ENCODE measurements around the gene USP49.
"Not testable (repeated sequence)": the region's sequence is repeated elsewhere in the genome, so short reads cannot be mapped to it uniquely, and the experiment has no call there.

The USP49 gene

DNA sequence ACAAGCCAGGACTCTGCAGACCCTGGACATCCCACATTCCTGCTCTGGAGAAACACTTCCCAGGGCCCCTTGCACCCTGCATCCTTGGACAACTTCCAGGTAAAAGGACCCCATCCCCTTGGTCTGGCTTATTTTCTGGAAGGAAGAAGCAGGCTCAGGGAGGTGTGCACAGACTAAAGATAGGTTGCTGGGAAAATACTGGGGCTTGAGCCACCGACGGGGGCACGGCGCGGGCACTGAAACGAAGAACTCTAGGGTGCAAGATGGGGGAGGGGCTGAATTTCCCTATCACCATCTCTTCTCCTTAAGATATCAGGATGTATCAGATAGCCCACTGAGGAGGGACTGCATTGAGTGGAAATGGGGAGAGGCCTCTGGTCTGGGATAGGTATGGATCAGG lies 116.3 kb downstream of the USP49 start:
- DNase-seq: no peak

DNA sequence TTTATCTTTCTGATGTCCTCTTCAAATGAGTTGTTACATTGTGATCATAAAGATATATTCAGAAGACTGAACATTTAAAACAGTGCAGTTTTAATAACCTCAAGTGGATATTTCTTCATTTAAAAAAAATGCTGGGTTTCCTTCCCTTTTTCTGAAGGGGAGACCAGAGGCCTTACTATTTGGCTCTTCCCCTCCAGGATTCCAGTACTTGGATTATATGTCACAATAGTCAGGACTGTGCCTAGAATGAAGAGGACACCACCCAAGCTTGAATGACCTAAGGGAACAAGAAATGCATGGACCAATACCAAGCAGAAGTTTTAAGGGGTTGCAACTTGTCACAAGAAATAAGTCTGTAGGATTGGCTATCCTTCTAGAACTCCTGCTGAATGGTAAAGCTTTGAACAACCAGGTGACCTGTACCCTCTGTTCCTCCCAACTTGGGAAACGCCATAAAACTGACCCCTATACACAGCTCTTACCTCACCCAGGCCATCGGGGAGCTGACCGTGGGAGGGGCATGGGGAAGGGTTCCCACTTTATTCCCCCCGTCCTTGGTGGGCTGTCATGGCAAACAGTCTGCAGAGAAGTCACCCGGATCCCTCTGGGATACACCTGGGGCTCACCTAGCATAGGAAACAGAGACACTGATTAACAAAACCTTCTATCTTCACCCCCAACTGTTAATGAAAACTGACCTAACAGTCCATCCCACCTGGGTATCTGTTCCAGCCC lies 117.5 kb downstream of the USP49 start:
- no peak for DNase-seq

DNA sequence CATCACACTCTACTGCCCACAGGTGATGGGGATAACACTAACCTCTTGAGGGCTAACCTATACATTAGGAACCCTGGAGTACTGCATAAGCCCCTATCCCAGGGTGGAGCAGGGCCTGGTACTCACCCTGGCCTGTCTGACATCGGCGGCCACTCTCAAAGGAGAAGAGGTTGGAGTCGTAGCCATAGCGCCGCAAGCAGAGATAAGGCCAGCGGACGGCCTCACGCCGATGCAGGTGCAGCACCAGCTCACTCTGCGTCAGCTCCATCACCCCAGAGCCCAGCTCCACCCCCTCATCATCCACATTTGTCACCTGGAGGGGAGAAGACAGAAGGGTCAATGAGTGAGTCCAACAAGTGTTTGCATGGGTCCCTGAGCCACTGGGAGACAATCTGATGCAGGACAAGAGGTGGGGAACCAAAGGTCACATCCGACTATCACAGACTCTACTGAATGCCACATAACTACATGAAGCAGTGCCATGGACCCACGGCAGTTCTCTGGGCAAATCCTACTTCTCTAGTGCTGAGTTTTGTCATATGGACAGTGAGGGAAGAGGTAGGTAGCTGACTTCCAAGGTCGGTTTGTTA lies 119.8 kb downstream of the USP49 start:
- no peak for DNase-seq

DNA sequence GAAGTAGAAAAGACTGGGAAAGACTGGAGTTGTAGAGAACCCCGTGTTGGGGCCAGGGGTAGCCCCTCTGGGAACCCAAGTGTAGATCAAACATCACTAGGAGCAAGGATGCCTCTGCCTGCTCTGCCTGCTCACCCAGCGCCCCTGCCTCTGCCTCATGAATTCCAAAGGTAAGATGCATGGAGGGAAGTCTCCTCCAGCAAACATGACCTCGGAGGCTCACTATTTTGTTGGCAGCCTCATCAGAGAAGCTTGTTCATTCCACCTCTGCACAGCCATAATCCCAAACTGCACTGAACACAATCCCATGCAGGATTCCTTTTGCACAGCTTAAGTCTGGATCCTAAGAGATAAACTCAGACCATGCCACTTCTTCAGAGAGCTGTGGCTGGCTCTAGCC lies 120.3 kb downstream of the USP49 start:
- DNase-seq: no peak

DNA sequence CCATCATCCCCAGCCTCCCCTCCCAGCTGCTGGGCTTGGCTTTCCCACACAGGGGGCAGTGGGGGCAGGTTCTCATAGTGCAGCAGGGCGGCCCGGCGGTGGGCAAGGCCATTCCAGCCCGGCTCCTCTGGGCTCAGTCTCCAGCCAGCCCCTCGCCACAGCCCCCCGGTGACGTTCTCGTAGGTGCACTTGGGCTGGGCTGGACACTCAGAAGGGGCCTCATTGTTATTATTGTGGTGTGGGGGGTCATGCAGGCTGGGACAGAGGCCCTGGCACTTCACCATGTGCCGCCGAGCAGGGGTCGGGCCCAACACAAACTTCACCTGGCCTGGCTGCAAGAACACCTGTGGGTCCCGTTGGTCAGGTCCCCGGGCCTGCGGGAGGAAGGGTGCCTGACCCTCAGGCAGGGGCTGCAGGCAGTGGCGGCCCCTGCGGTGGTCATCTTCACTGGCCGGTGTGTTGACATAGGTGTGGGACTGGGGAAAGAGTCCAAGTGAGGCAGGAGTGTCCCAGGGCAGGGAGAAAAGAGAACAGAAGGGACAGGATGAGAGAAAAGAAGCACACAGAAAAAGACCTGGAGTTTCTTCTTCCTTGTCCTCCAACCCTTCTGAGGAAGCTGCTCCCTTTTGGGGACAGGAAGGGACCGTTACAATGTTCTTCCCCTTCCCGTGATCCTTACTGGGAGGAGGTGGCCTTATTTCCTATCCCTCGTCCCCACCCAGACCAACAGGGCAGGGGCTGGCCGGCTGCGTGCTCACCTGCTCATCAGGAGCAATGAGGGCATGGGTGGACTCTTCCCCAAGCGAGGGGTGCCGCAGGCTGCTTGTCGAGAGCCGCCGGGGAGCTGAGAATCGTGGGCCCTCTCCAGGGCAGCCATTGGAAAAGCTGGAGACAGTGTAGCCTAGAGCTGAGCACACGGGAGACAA lies 123.9 kb downstream of the USP49 start:
- DNase-seq: no peak

DNA sequence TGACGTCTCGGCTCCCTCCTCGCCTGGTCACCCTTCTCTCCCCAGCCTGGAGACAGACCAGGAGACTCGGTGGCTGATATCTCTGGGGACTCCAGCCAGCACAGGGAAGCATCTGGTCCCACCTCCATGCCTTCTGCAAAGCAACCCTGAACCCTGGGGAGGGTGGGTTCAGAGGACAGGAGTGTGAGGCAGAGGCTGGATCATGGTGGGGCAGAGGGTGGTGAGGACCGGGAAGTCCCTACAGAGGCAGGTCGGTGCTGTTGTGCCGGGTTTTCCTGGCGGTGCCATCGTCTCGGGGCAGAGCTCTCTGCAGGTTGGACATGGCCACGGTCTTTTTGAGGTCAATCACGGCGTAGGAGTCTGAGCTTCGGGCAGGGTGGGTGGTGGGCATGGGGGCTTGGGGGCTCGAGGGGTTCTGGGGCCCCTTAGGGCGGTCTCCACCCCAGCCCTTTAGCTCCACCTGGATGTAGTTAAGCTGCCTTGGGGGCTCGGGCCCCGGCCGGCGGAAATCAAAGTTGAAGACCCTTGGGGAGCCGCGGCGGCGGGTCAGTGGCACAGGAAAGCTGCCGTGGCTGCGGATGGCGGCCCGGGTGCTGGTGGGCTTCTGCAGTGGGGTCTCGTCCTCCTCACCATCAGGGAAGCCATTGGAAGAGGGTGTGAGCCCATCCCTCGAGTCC lies 124.7 kb downstream of the USP49 start:
- DNase-seq: no peak

DNA sequence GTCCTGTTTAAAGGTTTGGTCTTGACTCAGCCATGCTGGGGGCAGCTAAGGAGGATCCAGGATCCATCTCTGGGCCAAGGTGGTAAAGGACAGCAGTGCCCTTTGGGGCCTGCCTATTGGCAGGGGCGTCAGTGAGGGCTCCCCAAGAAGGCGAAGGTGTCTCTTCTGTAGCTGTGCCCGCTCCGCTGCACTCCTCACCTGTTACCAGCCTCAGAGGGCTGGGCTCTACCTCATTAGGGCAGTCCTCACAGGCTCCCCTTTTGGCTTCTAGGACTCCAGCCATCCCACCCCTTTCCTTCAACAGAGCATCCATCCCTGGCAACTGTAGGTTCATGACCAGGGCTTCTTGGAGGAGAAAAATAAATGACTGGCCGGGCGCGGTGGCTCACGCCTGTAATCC lies 125.8 kb downstream of the USP49 start:
- no peak for DNase-seq

DNA sequence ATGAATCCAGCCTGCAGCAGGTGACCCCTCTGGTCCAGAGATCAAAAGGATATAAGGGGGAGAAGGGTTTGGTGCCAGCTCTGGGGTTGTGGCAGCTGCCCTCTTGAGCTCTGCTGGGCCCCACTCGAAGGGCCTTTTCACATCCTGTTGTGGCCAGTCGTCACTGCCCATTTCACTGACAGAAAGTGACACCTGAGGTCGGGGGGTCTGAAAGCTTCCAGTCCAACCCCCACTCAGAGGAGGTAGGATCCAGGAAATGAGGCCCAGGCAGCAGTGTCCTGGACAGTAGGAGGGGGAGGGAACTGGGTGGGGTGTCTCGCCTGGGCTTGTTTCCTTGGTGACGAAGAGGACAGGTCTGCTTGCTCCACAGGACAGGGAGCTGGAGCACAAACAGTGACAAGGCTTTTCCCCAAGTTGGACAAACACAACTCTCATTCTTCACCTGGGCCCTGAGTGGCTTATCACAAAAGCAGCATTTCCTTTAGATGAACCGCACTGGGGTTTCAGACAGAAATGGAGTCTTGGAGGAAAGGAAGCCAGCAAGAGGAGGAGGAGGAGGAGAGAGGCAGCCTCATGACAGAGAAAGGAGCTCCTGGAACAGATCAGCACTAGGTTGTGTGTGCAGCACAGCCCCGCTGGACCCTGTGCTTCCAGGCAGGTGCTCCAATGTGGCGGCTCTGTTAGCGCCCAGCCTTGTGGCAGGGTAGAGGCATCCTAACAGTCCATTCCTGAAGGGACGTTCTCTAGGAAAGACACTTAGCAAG lies 126.4 kb downstream of the USP49 start:
- no peak for DNase-seq

DNA sequence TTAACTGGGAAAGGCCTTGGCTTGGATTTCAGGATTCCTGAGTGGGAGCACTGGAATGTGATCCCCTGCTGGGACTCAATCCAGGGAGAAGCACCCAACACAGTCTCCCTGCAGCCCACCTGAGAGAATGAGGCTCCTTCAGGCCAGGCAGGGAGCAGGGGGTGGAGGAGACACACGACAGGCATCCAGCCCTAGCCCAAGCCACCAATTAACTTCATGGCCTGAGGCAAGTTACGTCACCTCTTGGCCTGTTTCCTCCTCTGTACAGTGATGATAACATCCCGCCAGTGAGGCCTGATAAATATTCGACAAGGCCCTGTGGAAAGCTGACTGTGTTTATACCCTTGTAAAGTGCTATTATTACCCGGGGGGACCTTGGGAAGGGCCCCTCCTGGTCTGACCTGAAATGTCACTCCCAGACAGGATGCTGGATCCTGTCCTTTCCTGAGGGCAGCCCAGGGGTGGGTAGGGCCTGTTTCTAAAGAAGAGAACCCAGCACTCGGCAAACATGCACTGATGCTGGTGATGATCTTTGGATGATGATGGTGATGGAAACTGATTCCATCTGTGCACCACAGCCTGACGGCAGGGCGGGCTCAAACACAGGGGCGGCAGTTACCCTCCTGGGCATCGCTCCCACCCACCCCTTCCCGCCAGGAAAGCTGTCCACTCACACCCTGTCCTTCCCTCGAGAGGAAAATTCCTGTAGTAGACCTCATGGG lies 127.9 kb downstream of the USP49 start:
- DNase-seq: no peak

DNA sequence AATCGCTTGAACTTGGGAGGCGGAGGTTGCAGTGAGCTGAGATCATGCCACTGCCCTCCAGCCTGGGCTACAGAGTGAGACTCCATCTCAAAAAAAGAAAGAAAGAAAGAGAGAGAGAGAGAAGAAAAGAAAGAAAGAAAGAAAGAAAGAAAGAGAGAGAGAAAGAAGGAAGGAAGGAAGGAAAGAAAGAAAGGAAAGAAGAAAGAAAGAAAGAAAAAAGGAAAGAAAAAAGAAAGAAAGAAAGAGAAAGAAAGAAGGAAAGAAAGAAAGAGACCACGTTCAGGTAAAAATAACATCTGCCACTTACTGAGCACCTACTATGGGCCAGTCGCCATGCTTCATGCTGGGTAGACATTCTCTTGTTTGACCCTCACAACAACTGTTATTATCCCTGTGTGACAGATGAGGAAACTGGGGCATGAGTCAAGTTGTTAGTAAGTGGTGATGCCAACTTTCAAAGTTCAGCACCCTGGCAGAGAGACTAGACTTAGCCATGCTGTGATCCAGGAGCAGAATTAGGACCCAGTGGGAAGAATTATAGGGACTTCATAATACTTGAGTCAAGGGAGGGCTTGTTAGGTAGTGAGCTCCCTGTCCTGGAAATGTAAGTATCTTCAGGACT lies 129.0 kb downstream of the USP49 start:
- not testable (repeated sequence) for DNase-seq

DNA sequence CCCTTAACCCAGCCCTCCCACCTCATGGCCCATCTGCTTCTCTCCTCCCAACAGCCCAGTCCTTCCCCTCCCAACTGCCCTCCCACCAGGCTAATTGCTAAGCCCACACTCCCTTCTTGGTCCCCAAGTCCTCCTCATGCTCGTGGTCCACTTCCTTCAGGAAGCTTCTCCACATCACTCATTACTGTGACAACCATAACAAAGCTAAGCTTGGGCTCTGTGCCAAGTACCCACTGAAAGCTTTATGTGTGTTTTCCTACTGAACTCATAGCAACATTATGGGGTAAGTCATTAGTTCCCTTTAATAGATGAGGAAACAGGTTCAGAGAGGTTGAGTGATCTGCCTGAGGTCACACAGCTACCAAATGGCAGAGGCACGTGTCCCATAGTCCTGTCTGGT lies 131.7 kb downstream of the USP49 start:
- no peak for DNase-seq

DNA sequence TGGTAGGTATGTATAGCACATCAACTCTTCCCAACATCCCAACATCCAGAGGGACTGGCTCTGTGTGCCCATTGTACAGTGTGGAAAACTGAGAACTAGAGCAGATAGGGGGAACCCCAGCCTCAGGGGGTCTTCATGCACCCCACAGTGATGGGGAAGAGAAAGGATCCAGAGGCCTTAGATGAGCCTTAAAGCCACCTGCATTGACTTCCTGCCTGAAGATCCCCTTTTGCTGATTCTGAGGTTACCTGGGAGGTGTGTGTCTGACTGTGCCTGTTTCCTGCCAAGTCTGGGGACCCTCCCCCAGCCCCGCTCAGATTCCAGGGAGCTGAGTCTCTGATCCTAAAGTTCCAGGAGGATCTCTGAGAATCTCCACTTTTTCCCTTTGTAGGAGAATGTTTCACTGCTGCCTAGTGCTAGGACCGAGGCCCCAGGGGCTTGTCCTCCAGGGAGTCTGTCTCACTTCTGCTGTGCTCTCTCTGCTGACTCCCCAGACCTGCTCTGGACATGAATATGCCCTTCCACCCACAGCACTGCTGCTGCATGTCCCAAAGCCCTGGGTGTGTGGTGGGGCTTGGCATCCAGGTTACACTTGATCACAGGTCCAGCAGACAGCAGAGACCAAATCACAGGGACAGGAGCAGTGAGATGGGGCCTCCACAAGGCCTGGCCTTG lies 135.1 kb downstream of the USP49 start:
- no peak for DNase-seq

DNA sequence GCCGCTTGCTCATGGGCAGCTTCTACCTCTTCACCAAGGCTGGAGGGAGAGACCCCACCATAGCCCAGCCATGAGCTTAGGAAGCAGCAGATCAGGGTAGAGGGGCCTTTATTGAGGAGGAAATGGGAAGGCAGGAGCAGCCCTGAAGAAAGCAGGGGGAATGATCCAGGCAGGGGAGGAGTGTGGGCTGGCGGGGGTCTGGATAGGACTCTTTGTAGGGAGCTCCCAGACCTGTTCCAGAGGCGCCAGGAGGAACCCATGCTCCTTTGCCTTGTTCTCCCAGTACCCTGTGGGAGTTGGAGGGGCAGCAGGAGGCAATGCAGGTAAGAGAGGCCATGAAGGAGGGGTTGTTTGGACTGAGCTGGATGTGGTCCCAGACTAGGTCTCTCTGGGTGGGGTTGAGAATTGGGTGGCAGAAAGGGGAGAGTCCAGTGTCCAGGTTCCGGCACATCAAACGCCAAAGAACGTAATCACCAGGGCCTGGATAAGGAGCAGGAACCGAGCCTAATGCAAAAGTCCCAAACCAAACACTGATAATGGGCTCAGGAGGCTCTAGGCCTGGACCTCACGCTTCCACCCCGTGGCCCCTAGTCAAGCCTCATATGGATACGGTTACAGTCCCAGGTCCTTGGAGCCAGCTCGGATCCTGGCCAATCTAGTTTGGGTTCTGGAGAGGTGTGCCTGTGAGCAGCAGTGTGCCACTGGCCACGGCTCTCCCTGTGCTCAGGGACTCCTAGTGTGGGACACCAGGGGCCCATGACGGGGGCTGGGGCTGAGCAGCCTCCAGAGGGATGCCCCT lies 135.9 kb downstream of the USP49 start:
- DNase-seq: no peak

DNA sequence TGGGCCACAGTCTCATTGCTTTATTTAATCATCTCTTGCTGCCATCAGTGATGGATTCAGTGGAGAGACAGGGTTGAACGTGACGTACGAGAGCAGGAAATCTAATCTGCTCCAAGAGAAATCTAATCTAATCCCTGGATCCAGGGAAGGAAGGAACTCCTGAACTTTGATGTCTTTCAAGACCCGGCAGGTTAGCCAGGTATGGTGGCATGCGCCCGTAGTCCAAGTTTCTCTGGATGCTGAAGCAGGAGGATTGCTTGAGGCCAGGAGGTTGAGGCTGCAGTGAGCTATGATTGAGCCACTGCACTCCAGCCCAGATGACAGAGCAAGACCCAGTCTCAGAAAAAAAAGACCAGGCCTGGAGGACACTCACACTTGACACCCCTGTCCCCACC lies 136.5 kb downstream of the USP49 start:
- no peak for DNase-seq

DNA sequence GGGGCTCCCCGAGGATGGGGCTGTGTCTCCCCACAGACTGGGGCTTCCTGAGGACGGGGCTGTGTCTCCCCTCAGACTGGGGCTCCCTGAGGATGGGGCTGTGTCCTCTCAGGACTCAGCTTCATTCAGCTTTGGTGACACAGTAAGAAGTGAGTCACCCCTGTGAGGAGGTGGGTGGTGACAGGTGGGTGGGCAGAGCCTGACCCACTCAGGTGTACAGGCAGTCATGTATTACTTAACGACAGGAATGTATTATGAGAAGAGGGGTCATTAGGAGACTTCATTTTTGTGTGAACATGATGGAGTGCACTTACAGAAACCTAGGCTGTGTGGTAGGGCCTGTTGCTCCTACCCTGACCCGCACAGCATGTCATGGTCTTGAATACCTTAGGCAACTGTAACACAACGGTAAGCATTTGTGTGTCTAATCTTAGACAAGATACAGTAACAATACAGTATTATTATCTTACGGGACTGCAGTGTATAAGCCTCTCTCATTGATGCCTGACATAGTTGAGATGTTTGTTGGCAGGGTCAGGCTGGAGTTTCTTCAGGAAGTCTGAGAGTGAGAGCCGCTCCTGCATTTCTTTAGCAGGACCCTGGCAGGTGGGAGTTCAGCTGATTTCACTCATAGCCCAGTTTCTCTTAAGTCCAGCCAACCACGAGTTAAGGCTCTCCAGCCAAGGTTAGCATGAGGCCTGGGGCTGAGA lies 137.1 kb downstream of the USP49 start:
- DNase-seq: no peak

DNA sequence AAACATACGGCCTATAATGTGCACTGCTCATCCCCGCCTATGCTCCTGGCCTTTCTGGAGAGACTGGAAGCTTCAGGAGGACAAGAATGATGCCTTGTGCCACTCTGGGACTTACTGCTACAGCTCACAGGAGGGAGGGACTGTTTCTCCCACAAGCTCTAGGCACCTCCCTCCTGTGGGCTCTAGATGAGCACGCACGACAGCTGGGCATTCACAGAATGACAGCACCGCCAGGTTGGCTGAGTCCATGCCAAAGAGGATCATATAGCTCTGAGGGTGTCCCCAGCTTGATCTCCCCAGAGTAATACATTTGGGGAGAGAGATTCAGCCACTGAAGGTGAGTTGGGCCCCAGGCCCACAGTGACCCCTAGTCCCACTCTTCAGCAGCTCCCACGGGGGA lies 137.9 kb downstream of the USP49 start:
- DNase-seq: no peak

DNA sequence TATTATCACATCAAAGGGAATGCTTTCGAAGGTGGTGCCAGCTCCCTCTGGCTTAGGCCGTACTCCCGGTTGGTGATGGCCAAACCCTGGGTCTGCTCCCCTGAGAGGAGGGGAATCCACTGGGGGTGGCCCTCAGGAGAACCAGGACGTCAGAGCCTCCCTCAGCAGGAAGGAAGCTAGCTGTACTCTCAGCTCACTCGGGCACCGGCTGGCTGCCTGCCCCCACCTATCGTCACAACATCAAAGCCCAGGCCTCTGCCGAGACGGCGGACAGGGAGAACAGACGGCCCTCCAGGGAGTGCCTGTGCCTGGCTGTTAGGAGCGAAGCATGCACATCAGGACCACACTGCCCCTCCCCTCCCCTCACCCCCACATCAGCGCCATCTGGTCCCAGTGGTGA lies 138.8 kb downstream of the USP49 start:
- no peak for DNase-seq

DNA sequence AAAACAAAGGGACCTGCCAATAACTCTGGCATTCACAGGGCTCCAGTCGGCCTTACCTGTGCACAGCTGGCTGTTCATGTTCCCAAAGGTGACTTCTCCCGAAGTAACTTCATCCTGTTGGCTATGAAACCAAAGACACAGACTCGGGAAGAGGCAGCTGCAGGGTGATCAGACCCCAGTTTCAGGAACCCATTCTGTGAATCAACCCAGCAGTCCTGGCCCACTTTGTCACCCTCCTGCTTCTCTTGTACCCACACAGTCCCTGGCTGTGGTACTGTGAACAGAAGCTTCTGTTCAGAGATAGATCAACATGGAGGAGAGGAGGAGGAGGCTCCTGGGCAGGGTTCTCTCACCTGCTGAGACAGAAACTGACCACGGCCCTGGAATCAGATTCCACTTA lies 139.3 kb downstream of the USP49 start:
- no peak for DNase-seq

DNA sequence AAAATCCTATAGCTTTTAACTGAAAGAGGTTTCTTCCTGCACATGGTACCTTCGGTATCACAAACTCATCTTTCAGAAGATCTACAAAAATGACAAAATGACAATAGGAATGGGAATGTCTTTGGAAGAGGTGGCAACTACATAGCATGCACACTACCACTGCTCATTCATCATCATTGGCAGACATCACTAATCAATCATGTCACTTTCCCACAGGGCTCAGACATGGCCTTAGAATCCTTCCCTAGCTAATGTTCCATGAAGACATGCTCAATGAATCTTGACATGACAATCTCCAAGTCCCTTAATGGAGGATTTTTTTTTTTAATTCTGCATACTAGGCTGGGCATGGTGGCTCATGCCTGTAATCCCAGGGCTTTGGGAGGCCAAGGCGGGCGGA lies 144.8 kb downstream of the USP49 start:
- no peak for DNase-seq
